ENCODE data around the gene DIP2C.

DIP2C gene

GRCh38 chr10:317271-317769 is 372.1 kb downstream of the DIP2C start:
- Histone ChIP-seq H3K27me3 (replicated peaks; ENCODE audit: control insufficient read depth, insufficient read depth, low read length) (no peaks in the 10 kb centered on the region), H3K4me3 (replicated peaks; ENCODE audit: low read depth, low read length) (no peak overlapping the region), H3K36me3 (ENCODE audit: control insufficient read depth, insufficient read depth, low read length) (no peaks in the 10 kb centered on the region; the same call in 1 of the 2 replicates)
- no peak for TF ChIP-seq CTCF (IDR thresholded peaks at IDR 0.05; ENCODE audit: insufficient read depth, low read length, poor library complexity, severe bottlenecking)
- DNase-seq (ENCODE audit: extremely low read depth, insufficient read length), result peak; percentile 53

GRCh38 chr10:316390-316789 is 373.1 kb downstream of the DIP2C start:
- Histone ChIP-seq H3K36me3 (ENCODE audit: control insufficient read depth, insufficient read depth, low read length) (no peaks in the 10 kb centered on the region; the same call in 1 of the 2 replicates), H3K27me3 (replicated peaks; ENCODE audit: control insufficient read depth, insufficient read depth, low read length) (no peaks in the 10 kb centered on the region), H3K4me3 (replicated peaks; ENCODE audit: low read depth, low read length) (no peak overlapping the region)
- TF ChIP-seq CTCF (IDR thresholded peaks at IDR 0.05; ENCODE audit: insufficient read depth, low read length, poor library complexity, severe bottlenecking), result no peak
- no peak for DNase-seq (ENCODE audit: extremely low read depth, insufficient read length)

GRCh38 chr10:314871-315270 is 374.6 kb downstream of the DIP2C start:
- no peaks in the 10 kb centered on the region; the same call in 1 of the 2 replicates for H3K36me3 ChIP-seq (ENCODE audit: control insufficient read depth, insufficient read depth, low read length)
- TF ChIP-seq CTCF (IDR thresholded peaks at IDR 0.05; ENCODE audit: insufficient read depth, low read length, poor library complexity, severe bottlenecking), result no peak
- DNase-seq (ENCODE audit: extremely low read depth, insufficient read length), result no peak
- H3K27me3 ChIP-seq (replicated peaks; ENCODE audit: control insufficient read depth, insufficient read depth, low read length), result no peaks in the 10 kb centered on the region
- H3K4me3 ChIP-seq (replicated peaks; ENCODE audit: low read depth, low read length), result no peak overlapping the region

DNA sequence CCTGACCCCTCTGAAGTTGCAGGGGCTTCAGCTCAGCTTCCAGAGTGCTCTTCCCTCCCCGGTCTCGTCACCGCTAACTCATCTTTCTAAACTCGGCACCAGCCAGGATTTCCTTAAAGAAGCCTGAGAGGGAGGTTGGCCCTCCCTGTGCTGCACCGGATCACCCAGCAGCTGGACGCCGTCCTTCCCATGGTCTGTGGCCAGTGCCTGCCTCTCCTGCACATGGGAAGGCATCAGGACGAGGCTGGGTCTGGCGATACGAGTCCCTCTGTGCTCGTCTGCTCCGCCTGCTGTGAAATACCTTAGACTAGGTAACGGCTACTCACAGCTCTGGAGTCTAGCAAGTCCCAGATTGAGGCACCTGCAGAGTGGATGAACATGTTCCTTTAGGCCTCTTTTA is 375.1 kb downstream of the DIP2C start:
- Histone ChIP-seq H3K27me3 (replicated peaks; ENCODE audit: control insufficient read depth, insufficient read depth, low read length) (no peaks in the 10 kb centered on the region), H3K36me3 (ENCODE audit: control insufficient read depth, insufficient read depth, low read length) (no peaks in the 10 kb centered on the region; the same call in 1 of the 2 replicates), H3K4me3 (replicated peaks; ENCODE audit: low read depth, low read length) (no peak overlapping the region)
- no peak for DNase-seq (ENCODE audit: extremely low read depth, insufficient read length)
- no peak for TF ChIP-seq CTCF (IDR thresholded peaks at IDR 0.05; ENCODE audit: insufficient read depth, low read length, poor library complexity, severe bottlenecking)

- Histone ChIP-seq H3K36me3 (ENCODE audit: control insufficient read depth, insufficient read depth, low read length) (no peaks in the 10 kb centered on the region), H3K27me3 (replicated peaks; ENCODE audit: control insufficient read depth, insufficient read depth, low read length) (no peaks in the 10 kb centered on the region), H3K4me3 (replicated peaks; ENCODE audit: low read depth, low read length) (no peak overlapping the region)
- no peak for DNase-seq (ENCODE audit: extremely low read depth, insufficient read length)
- TF ChIP-seq CTCF (IDR thresholded peaks at IDR 0.05; ENCODE audit: insufficient read depth, low read length, poor library complexity, severe bottlenecking), result no peak
Measured at GRCh38 chr10:311901-312665, 377.4 kb downstream of the DIP2C start.
